HG02885 (cell line): ENCODE data around the gene BUB1B.

Experiments
- ATAC-seq: cut with Tn5 transposase; IDR thresholded peaks from one replicate; pipeline ENCODE4 v1.9.1; 2021; ENCODE audit warnings: mild to moderate bottlenecking; ENCODE audit not compliant: unreplicated experiment, poor library complexity

Gene BUB1B

DNA sequence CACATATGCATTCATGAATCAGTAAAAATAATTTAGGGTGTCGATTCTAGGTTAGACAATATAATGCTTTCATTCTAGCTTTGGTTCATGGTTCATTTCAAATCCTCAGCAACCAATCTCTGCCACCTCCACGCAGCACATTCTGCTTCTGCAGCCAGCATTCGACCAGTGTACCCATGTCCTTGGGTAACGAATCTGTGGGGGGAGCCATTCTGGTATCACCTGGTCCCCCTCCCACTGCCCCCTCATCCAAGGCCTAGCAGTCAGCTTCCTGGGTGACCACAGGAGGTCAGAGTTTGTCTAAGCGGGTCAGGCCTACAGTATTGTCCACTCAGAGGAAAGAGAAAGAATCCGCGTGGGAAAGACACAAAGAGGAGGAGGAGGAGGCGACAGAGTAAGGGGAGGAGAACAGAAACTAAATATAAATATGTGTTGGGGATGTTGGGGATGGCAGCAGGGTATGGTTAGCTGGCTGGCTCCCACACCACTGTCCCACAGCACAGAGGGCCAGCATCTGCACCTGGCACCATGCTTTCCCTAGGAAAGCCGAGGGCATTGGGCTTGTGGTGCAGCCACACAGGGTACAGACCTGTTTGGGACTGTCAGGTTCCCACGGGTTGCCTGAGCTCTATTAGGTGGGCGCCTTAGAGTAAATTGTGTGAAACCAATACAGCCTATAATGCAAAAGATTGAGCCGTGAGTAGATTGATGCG is 90.1 kb downstream of the BUB1B start:
- no peak for ATAC-seq

DNA sequence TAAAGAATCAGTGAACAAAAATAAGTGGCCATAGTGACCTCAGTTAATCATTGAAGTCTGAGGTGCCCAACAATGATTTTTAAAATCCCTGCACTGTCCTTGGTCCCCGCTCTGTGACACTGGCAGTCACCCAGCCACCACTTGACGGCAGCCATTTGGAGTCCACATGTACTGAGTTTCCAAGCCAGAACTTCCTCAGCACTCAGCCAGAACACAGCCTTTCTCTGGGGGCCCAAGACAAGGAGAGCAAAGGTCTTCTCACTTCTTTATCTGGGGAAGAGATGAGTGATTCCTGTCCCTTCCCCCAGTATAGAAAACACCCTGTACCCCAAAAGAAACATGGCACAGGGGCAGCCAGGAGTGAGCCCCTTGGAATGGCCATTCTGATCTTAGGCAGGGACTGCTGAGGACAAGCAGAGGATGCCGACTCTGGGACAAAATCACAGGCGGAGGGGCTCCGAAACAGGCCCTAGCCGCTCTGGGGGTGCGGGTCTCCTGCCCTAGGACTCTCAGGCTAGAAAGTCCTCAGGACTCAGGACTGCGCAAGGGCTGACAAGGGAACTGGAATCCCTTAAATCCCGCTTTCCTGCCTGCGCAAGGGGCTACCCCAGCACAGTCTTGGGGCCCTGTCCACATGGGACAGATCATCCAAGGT is 90.7 kb downstream of the BUB1B start:
- no peak for ATAC-seq

DNA sequence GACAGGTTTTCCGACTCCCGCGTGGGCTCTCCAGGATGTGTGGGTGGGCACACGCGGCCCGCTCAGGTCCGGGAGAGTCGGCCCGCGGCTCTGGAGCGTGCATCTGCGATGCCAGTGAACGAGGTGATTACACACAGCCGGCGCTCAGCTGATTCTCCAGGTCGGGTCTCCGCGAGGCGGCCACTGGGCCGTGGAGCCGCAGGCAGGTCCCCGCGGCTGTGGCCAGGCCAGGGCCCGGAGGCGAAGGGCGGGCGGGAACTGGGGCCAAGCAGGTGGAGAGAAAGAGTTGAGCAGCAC is 91.2 kb downstream of the BUB1B start:
- ATAC-seq: peak; percentile 10

DNA sequence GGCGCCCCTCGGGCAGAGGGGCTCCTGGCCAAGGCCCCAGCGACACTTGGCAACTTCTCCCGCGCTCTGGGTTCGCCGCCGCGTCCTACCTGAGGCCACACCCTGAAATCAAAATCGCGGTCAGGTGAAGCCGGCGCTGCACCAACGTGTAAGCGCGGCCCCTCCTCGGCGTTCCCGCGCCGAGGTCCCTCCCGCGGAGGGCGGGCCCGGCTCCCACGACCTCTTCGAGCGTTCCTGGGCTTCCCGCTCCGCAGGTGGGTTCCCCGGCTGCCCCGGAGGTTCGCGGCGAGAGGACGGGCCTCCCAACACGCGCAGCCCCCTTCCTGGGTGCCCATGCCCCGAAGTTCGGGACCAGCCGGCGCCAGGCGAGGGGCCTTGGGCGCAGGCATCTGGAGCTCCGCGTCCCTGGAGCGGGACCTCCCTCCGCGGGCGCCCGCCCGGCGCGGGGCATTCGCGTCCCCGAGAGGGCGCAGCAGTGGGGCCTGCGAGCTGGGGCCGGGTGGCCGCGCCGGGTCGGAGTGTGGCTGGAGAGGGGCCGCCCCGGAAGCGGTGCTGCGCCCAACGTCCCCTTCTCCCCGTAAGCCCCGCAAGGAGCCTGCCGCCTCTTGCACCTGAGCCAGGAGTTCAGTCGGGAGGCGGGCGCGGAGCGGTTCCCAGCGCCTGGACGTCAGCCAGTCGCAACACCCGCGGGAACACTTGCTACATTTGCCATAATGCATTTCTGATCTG is 91.7 kb downstream of the BUB1B start:
- ATAC-seq: peak; percentile 61

DNA sequence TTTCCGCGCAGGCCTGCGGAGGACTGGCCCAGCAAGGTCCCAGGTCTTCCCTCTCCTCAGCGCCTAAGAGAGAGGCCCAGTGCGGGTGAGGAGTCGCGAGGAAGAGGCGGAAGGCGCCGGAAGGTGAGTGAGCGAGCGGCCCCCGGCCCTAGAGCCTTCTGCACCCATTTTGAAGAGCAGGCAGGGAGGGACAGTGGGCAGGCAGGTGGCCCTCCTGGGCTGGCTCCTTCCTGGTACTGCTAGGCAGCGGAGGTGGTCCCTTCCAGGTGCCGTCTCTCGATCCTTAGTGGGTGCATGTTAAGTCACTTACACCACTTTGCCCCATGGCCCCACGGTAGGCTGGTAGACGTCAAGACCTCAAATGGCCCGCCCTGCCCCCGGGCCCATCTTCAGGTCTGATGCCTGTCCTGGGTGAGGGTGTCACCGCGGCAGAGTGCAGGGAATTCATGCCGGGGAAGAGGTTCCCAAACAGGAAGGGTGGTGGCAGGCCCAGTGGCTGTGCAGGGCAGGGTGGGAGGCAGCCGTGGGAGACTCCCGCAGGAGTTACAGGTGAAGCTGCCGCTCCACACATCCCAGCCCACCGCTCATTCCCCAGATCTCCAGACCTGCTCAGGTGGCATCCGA is 92.4 kb downstream of the BUB1B start:
- peak; percentile 36 for ATAC-seq

DNA sequence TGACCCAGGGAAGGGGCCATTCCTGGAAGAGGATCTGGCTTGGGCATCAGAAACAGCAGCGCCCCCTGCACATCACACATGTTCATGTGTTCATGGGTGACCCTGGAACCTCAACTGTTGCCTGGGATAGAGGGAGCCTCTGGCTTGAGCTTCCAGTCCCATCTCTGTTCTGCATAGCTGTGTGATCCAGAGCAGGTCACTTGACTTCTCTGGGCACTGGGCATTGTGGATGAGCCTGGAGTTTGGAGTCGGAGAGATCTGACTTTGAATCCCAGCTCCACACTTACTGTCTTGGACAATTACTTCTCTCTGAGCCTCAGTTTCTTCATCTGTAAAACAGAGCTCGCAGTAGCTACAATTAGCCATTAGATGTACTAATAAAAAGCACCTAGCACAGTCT is 93.6 kb downstream of the BUB1B start:
- no peak for ATAC-seq

DNA sequence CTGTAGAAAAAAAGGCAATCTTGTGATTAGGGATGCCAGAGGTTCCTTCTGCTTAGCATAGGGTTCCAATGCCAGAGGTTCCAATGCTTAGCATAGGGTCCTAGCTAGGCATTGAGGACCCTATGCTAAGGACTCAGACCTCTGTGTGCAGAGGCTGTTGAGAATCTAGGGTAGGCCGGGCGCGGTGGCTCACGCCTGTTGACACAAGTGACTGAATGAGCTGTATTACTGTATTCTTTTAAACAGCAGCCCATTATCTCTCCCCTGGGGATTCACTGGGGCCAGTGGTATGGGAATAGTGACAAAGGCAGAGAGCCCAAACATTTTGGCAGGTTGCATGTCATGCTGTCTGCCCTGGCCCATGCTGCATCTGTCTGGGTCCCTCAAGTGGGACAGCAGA is 94.2 kb downstream of the BUB1B start:
- ATAC-seq: no peak

DNA sequence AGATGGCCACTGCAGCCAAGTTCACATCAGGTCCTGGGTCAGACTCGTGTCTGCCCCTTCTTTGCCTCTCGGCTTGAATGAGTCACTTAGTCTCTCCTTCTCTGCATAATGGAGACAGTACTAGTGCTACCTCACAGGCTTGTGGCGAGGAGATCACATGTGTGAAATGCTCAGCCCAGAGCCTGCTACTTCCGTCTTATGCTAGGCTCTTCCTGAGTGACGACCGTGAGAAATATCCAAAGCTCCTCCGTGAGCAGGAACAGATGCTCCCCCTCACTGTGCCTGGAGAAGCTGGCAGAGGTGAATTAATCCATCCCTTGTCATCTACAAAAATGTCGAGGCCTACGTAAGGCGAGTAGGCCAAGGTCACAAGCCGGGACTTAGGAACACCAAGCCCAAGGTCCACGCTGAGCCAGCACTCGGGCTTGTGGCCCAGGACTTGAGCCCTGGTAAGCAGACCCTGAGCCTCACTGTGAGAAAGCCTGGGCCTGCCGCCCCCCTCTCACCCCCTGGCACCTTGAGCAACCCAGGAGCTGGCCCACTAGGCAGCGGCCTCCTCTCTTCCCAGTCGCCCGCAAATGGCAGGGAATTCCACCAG is 95.9 kb downstream of the BUB1B start:
- no peak for ATAC-seq

DNA sequence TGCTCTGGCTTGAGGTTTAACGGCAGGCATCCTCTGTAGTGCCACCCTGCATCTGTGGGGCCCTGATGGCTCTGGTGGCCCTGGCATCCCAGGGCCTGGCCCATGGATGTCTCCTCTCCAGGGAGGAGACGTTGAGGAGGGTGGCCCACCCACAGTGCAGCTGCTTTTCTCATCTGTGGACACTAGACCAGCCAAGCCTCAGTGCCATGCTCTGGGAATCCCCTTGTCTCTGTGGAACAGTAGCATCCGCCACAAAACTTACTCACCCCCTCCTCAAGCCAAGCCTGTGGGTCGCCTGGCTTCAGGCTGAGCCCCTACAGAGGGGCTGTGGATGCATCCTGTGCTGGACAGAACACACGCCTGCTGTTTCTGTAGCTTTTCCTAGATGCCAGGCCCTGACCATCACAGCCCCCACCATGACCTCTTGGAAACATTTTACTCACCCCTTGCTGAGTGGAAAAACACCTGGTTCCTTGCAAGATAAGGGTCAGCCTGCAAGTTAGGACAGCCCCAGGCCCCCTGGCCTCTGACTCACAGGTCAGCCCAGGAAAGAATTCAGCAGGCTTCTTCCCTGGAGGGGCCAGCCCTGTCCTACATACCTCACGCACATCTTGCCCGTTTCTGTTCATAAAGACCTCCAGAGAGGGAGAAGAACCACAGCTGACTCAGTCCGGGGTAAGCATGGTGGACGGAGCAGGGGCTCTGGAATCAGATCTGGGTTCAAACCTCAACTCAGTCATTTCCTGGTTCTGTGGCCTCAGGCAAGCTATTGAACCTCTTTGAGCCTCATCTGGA is 97.0 kb downstream of the BUB1B start:
- no peak for ATAC-seq

DNA sequence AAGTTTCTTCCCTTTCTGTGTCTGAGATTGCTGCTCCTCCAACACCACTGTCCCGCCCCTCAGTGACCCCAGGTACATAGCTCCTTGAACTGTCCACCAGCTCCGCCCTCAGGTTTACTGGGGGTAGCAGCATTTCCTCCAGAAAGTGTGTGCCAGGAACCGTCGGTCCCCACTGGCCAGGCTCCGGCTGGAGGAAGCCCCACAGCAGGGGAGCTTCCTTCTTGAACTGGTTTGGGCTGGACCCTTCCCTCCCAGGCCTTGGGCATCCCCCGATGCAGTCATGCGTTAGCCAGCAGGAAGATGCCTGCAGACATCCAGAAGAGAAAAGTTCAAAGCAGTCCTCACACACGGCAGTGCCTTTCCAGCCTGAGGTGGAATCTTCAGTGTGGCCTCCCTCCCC is 97.7 kb downstream of the BUB1B start:
- no peak for ATAC-seq

DNA sequence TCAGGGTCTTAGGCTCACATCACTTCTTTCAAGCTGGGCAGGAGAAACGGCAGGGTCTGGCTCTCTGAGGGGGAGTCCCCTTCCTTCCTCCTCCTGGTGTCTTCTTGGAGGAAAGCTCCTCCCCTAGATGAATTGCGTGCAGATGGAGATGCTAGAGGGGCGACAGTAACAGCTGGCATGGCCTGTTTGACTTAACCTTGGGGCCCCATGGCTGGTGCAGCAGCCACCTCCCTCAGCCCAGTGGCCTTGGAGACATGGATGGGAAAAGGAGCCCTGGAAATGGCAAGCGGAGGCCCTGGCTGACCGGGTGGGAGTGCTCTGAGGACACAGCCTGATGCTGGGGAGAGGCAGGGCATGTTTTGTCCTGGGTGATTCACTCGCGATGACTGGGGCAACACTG is 98.2 kb downstream of the BUB1B start:
- no peak for ATAC-seq

DNA sequence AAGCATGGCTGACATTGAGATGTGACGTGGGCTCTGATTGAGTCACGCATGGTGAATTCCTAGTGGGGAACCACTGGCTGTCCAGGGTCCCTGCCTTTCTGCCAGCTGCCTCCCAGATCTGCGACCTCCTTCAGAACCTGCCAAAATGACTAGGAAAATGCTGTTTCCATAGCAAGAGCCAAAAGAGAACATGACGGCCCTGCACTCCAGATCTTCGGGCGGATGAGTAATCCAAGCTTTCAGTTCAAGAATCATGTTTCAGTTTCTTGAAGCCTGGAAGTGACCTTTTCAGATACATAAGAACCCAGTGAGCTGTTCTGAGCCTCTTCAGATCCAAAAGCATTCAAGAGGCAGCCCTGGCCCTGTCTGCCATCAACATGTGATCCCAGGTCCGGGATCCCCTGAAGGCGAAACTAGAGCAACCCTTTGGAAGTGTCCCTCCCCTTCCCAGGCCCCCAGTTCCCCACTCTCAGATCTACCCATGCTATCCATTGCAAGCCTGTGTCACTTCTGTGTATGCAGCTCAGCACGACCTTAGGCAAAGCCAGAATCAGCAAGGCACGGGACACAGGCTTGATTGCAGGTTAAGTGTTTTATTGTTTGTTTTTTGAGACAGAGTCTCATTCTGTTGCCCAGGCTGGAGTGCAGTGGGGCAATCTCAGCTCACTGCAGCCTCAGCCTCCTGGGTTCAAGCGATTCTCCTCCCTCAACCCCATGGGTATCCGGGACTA is 102.3 kb downstream of the BUB1B start:
- no peak for ATAC-seq

DNA sequence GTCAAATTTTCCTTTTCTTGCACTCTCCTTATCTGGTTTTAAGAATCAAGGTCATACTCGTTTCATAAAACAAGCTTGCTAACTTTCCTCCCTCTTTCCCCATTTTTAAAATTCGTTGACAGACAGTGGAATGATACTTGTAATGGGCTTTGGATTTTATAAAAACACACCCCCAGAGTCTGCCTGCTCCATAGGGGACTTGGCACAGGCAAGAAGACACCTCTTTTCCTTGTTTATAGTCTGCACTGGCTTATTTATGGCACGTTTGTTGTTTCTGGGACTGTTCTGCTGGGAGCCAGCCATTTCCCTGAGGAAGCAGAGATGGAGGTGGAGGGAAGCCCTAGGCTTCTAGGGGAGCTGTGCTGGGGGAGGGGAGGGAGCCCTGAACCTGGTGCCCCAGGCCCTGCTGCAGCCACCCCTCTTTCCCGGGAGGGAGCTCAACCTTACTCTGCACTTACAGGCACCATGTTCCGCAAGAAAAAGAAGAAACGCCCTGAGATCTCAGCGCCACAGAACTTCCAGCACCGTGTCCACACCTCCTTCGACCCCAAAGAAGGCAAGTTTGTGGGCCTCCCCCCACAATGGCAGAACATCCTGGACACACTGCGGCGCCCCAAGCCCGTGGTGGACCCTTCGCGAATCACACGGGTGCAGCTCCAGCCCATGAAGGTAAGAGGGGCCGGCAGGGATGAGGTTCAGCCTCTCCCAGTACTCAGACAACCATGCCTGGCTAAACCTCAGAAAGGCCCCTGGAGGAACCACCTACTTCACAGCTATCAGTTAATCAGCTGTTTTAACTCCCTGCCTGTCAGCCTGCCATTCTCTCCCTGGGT is 103.7 kb downstream of the BUB1B start:
- ATAC-seq: no peak

DNA sequence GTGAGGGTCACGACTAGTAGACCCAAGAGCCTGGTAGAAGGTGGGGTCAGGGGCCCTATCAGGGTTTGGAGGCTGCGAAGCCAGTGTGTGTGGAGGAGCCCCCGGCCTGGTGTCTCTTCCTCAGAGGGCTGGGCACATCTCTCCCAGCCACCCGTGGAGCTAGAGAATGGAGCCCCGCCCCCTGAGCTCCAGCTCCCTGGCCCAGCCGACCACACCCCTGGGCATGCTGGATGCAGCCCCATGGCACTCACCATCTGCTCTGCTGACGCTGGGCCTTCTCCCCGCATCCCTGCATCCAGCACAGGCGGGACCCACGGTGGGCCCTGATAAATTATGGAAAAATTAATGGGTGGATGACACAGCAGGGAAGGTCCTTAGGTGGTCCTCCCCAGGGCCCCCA is 104.5 kb downstream of the BUB1B start:
- ATAC-seq: no peak

DNA sequence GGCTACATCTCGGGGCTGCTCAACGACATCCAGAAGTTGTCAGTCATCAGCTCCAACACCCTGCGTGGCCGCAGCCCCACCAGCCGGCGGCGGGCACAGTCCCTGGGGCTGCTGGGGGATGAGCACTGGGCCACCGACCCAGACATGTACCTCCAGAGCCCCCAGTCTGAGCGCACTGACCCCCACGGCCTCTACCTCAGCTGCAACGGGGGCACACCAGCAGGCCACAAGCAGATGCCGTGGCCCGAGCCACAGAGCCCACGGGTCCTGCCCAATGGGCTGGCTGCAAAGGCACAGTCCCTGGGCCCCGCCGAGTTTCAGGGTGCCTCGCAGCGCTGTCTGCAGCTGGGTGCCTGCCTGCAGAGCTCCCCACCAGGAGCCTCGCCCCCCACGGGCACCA is 105.0 kb downstream of the BUB1B start:
- ATAC-seq: no peak

DNA sequence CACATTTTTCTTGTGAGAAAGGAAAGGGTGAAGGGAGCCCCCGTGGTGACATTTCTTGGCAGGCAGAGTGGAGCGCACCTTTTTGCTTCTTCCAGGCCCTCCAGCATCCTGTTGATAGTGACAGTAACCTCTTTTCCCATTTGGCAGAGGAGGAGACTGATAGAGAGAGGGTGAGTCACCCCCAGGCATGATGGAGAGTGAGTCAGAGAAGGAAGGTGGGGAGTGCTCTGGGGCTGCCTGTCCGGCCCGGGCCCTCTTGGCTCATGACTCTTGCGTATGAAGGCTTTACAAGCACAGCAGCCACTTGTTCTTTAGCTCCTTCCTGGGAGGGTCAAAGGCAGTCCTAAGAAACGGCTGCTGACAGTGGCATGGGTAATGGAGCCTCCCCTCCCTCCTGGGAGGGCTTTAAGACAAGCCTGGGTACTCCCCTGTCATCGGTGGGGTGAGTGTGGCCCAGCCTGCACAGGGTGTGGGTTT is 106.0 kb downstream of the BUB1B start:
- ATAC-seq: no peak

DNA sequence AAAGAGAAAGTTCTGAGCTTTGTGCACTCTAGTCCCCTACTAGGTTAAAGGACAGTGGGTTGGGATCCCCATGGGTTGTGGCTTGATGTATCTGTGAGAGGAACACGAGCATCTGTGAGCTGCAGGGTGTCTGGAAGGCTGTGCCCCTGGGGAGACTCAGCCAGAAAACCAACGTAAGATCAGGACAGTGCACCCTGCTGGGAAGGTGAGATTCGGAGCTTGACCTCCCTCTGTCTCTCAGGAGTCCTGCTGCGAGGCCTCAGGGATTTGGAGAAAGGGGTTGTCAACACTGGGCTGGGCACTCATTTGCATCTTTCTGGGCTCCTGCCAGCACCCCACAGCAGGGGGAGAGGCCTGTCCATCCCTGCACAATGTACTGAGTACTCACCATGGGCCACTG is 106.8 kb downstream of the BUB1B start:
- no peak for ATAC-seq

DNA sequence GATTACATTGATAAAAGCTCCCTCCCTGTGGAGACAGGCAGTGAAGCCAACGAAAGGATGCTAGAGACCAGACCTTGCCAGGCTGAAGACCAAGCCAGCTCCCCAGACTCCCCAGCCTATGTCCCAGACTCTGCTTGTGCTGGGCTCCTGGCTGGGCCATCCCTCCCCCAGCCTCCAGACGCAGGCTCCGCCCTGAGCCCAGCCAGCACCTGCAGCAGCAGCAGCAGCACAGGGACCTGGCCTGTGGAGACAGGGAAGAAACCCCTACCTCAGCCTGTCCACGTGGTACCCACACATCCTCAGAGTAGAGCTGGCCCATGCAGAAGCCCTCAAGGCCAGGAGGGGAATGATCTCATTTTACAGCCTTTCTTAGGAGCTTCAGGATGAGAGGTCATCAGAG is 108.7 kb downstream of the BUB1B start:
- ATAC-seq: no peak
